Measurements from ENCODE around the gene NTNG1. TPM values are rescaled to one million over a fixed set of nuclear protein-coding genes. Genes with fewer than 3 reads are reported as not detected.

Gene NTNG1
- total and polyA plus RNA-seq, 10 of the 15 experiments (the other 5 are each of a cell fraction or from before 2014, with no cell fraction given), result 0.18 to 2.3 (median 1.1) TPM; not detected in 1

DNA sequence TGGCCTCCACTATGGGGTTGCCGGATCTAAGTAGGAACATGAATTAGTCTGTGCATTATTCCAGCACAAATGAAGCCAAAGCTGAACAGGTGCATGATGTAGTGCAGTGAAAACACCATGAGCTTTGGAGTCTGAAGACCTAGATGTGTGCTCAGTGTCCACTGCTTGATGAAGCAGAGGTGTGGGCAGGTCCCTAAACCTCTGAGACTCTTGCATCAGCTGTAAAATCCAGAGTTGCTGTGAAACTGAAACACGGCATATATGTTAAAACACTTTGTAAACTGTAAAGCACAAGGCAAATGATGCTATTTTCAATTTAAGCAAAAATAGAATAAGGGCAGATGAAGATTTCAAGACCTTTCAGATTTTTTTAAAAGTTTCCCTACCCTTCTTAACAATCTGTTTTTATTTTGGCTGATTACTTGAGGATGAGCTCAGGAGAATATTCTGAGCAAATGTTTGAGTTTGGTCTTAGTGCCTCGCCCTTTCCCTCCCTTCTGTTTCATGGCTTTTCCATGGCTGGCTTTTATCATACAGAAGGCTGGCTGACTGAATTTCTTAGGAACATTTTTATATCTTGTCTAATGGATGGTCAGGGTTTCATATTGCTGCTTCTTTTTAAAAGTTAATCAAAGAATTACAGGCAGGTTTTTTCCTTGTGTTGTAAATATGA is 221.8 kb downstream of the NTNG1 start:
- in situ Hi-C loops (cut with MboI) (no loop called here), intact Hi-C loops (cut with micrococcal nuclease; ENCODE audit: unreplicated experiment) (no loop called here)
- TF ChIP-seq, protein P1, sequence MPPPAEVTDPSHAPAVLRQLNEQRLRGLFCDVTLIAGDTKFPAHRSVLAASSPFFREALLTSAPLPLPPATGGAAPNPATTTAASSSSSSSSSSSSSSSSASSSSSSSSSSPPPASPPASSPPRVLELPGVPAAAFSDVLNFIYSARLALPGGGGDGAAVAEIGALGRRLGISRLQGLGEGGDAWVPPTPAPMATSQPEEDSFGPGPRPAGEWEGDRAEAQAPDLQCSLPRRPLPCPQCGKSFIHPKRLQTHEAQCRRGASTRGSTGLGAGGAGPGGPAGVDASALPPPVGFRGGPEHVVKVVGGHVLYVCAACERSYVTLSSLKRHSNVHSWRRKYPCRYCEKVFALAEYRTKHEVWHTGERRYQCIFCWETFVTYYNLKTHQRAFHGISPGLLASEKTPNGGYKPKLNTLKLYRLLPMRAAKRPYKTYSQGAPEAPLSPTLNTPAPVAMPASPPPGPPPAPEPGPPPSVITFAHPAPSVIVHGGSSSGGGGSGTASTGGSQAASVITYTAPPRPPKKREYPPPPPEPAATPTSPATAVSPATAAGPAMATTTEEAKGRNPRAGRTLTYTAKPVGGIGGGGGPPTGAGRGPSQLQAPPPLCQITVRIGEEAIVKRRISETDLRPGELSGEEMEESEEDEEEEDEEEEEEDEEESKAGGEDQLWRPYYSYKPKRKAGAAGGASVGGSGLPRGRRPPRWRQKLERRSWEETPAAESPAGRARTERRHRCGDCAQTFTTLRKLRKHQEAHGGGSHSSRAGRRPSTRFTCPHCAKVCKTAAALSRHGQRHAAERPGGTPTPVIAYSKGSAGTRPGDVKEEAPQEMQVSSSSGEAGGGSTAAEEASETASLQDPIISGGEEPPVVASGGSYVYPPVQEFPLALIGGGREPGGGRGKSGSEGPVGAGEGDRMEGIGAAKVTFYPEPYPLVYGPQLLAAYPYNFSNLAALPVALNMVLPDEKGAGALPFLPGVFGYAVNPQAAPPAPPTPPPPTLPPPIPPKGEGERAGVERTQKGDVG (CRISPR knock-in tag; IDR thresholded peaks at IDR 0.05), result no peak
- TF ChIP-seq ETV6 (conservative IDR thresholded peaks at IDR 0.05 in 1 of 2, IDR thresholded peaks at IDR 0.05 in 1 of 2; ENCODE audit: borderline replicate concordance in 1 of 2, low read depth in 1 of 2), result 0 out of 4 replicates have a peak, but pooled peaks of 1 of the 2 experiments have one; percentile 25
- no peak overlapping the region for H2AFZ ChIP-seq (ENCODE audit: control insufficient read depth, low read depth, low read length)
- POLR2A ChIA-PET, result no interaction called here
- H3K27ac ChIP-seq (ENCODE audit: control insufficient read depth, insufficient read depth), result no peak overlapping the region
- SMC1A ChIA-PET (ENCODE audit: uncharacterized antibody, unreplicated experiment), result interaction anchor here (0.5 to 0.9 kb wide), 2 partner anchors 31 to 52 kb away, joined by 3 read pairs; no protein-coding TSS in a partner anchor
- H4K20me1 ChIP-seq (ENCODE audit: control insufficient read depth, insufficient read depth), result no peaks in the 10 kb centered on the region
- H3K36me3 ChIP-seq (ENCODE audit: control insufficient read depth in 2 of 2, insufficient read depth in 2 of 2, low read length in 1 of 2), result no peaks in the 10 kb centered on the region
- no peaks in the 10 kb centered on the region for H3K9me3 ChIP-seq (replicated peaks; ENCODE audit: control insufficient read depth, insufficient read depth, low read length)
- no peaks in the 10 kb centered on the region for H3K4me1 ChIP-seq (ENCODE audit: control insufficient read depth, insufficient read depth, low read length)
- H3K9ac ChIP-seq (ENCODE audit: control insufficient read depth, insufficient read depth, low read length), result no peak overlapping the region
- DNase-seq (ENCODE audit: low read depth, low spot score), result no peak
- CTCF ChIA-PET, result interaction anchor here (0.6 kb wide), 1 partner anchor 23 kb away, joined by 4 read pairs; no protein-coding TSS in a partner anchor
- no peak overlapping the region for H3K4me3 ChIP-seq
- ATAC-seq, result peak; percentile 78
- H3K79me2 ChIP-seq (ENCODE audit: control insufficient read depth, insufficient read depth, low read length), result no peaks in the 10 kb centered on the region
- 35% methylated on average over 3 of the region's 3 CpGs for WGBS (ENCODE audit: insufficient coverage, insufficient replicate concordance, low lambda C conversion rate, missing lambda C conversion rate)
- no peaks in the 10 kb centered on the region for H3K27me3 ChIP-seq (replicated peaks in 1 of 2; ENCODE audit: control insufficient read depth in 2 of 2, insufficient read depth in 2 of 2, low read length in 1 of 2)
- RAD21 ChIA-PET (ENCODE audit: unreplicated experiment), result no interaction called here
- BruUV-seq (replicated peaks), result no TSS peak
- no peak for FAIRE-seq
- H3K4me2 ChIP-seq (ENCODE audit: control insufficient read depth, insufficient read depth), result peak overlapping the region; percentile 13; the same call in 1 of the 2 replicates
